HG03159 (cell line): ENCODE data around the gene LGALS9B.
"Not testable (repeated sequence)": the region's sequence is repeated elsewhere in the genome, so short reads cannot be mapped to it uniquely, and the experiment has no call there.

Experiments used
- ATAC-seq: cut with Tn5 transposase; IDR thresholded peaks from one replicate; pipeline ENCODE4 v1.9.1; 2021; ENCODE audit warnings: mild to moderate bottlenecking, moderate library complexity; ENCODE audit not compliant: unreplicated experiment

The LGALS9B gene

GRCh38 chr17:20417492-20418080, 49.8 kb downstream of the LGALS9B start:
- ATAC-seq = not testable (repeated sequence)

DNA sequence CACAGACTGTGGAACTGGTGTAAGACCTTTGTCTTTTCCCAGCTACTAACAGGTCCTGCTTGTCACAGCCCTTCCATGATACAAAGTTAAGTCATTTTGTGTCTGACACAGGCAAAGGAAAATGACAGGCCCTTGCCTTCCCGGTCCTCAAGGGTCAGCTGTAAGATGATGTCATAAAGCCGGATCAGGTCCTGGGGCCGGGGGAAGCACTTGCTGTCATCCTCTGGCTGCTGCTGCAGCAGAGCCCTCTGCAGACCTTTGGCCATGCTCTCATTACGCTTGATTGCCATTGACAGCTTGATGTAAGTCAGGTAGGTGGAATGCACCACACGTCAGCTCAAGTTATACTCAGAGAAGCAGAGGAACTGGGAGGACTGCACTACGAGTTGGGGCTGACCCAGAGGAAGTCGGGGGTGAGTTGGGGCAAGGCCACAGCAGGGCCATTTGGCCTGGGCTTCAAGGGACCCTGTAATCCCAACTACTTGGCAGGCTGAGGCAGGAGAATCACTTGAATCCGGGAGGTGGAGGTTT, 50.9 kb downstream of the LGALS9B start:
- not testable (repeated sequence) for ATAC-seq

DNA sequence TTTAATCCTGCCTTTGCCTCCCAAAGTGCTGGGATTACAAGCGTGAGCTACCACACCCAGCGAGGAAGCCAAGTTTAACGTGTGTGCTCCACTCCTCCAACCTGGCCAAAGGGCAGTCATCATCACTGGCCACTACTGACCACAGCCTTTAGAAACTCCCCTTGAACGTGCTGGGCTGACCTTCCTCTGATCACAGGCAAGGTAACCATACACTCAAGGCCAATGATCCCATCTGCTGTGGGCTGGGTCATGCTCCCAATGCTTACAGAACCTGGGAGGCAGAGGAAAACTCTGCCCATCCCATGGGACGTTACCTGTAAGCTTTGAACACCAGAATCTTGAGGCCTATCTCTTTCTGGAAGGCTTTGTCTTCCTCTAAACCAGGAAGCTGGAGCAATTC, 51.9 kb downstream of the LGALS9B start:
- not testable (repeated sequence) for ATAC-seq

GRCh38 chr17:20401306-20402022, 65.9 kb downstream of the LGALS9B start:
- not testable (repeated sequence) for ATAC-seq

- ATAC-seq = not testable (repeated sequence)
Measured at GRCh38 chr17:20400559-20401305, 66.6 kb downstream of the LGALS9B start.
